Endothelial cell of umbilical vein (primary cell): ENCODE measurements around the gene PPARD. TPM values are rescaled to one million over a fixed set of nuclear protein-coding genes. Genes with fewer than 3 reads are reported as not detected.

ENCODE experiments used
- BruUV-seq: library from RNA; stranded (reverse); fragments of 400-500 nt; replicated peaks from 2 replicates; lab custom pipeline; 2021; lab: Mats Ljungman, UMichigan
- CTCF ChIA-PET: fragments of 300-600, 350-600 bp; sonication (Branson Sonifier 250); formaldehyde crosslinking; loops from one replicate; lab custom pipeline; 2021; ENCODE audit warnings: antibody characterized with exemption, inconsistent platforms; lab: Charles Lee
- POLR2A ChIA-PET: fragments of 300-600, 350-600 bp; sonication (Branson Sonifier 250); formaldehyde crosslinking; loops from one replicate; lab custom pipeline; 2021; ENCODE audit warnings: antibody characterized with exemption, inconsistent platforms; lab: Charles Lee
- DNase-seq: peaks from one replicate; pipeline ENCODE4 v3.0.0-alpha.2; 2011; ENCODE audit warnings: low read depth, low spot score
- FAIRE-seq: peaks from 2 replicates; lab custom pipeline; 2011; peaks lifted over from hg19 to GRCh38; lab: Jason Lieb, UNC
- H2AFZ ChIP-seq: 2 replicates; pipeline ENCODE4 v1.6.0; 2012; ENCODE audit warnings: low read depth, low read length, control low read depth, inconsistent platforms
- H3K27ac ChIP-seq: 2 replicates; pipeline ENCODE4 v1.5.1; 2011; ENCODE audit warnings: low read depth, mild to moderate bottlenecking, control low read depth, low read length, moderate library complexity; ENCODE audit not compliant: insufficient read depth
- H3K27me3 ChIP-seq, 2 experiments: 2 replicates each; pipeline versions ENCODE4 v1.6.0 to v1.6.1; 2011; ENCODE audit warnings: low read length in 2 of 2, mixed read lengths in 1 of 2; ENCODE audit not compliant: control insufficient read depth in 2 of 2, insufficient read depth in 2 of 2
- H3K36me3 ChIP-seq, 2 experiments: 2 replicates in 1 of 2; 3 replicates in 1 of 2; pipeline ENCODE4 v1.5.1; 2011; ENCODE audit warnings: low read length in 2 of 2, mild to moderate bottlenecking in 1 of 2, moderate library complexity in 1 of 2; ENCODE audit not compliant: control insufficient read depth in 2 of 2, insufficient read depth in 2 of 2; ENCODE audit errors: extremely low read depth in 1 of 2
- H3K4me1 ChIP-seq: 3 replicates; pipeline ENCODE4 v1.5.1; 2011; ENCODE audit warnings: mild to moderate bottlenecking, low read length; ENCODE audit not compliant: control insufficient read depth, insufficient read depth; ENCODE audit errors: extremely low read depth
- H3K4me2 ChIP-seq: 2 replicates; pipeline ENCODE4 v1.6.1; 2011; ENCODE audit warnings: low read length, control low read depth, mixed read lengths; ENCODE audit not compliant: insufficient read depth
- H3K4me3 ChIP-seq, 3 experiments: fragments of 200-600 bp in 1 of 3; sonication (generic), shearing (Covaris generic) in 1 of 3; replicated peaks in 1 of 3; 2 replicates each; pipeline ENCODE4 v1.5.1; 2011 to 2016; ENCODE audit warnings: control low read depth in 3 of 3, low read length in 3 of 3, mild to moderate bottlenecking in 2 of 3, inconsistent platforms in 1 of 3, low read depth in 1 of 3, moderate library complexity in 1 of 3; ENCODE audit not compliant: insufficient read depth in 1 of 3
- H3K79me2 ChIP-seq: 2 replicates; pipeline ENCODE4 v1.6.0; 2012; ENCODE audit warnings: low read length, inconsistent platforms; ENCODE audit not compliant: control insufficient read depth, insufficient read depth
- H3K9ac ChIP-seq: replicated peaks from 2 replicates; pipeline ENCODE3; 2011; ENCODE audit warnings: low read length, control low read depth; ENCODE audit not compliant: insufficient read depth; ENCODE audit errors: extremely low read depth
- H3K9me1 ChIP-seq: replicated peaks from 3 replicates; pipeline ENCODE4 v1.6.0; 2011; ENCODE audit warnings: mild to moderate bottlenecking, low read length; ENCODE audit not compliant: control insufficient read depth, insufficient read depth; ENCODE audit errors: extremely low read depth
- H3K9me3 ChIP-seq: replicated peaks from 2 replicates; pipeline ENCODE4 v1.5.1; 2012; ENCODE audit warnings: low read length, inconsistent platforms; ENCODE audit not compliant: control insufficient read depth, insufficient read depth
- H4K20me1 ChIP-seq: replicated peaks from 2 replicates; pipeline ENCODE3; 2011; ENCODE audit warnings: mild to moderate bottlenecking, low read length; ENCODE audit not compliant: control insufficient read depth, insufficient read depth; ENCODE audit errors: extremely low read depth
- EZH2 ChIP-seq: IDR thresholded peaks from 2 replicates; pipeline ENCODE4 v1.6.1; 2012; ENCODE audit warnings: borderline replicate concordance, low read depth, mild to moderate bottlenecking, moderate library complexity, low read length, inconsistent platforms; ENCODE audit not compliant: severe bottlenecking
- FOS ChIP-seq: IDR thresholded peaks from 2 replicates; pipeline ENCODE4 v1.6.1; 2011; ENCODE audit warnings: mild to moderate bottlenecking, low read length, moderate library complexity, borderline replicate concordance; ENCODE audit not compliant: insufficient read depth
- GATA2 ChIP-seq: IDR thresholded peaks from 2 replicates; pipeline ENCODE4 v1.7.0; 2011; ENCODE audit warnings: low read depth, mild to moderate bottlenecking, moderate library complexity, mixed read lengths, low read length; ENCODE audit not compliant: insufficient read length, insufficient read depth
- JUN ChIP-seq: IDR thresholded peaks from 2 replicates; pipeline ENCODE4 v1.6.1; 2011; ENCODE audit warnings: borderline replicate concordance, low read depth; ENCODE audit not compliant: insufficient read length, insufficient read depth
- MAX ChIP-seq: IDR thresholded peaks from 2 replicates; pipeline ENCODE4 v1.6.1; 2011; ENCODE audit not compliant: insufficient read depth, insufficient read length
- MYC ChIP-seq: IDR thresholded peaks from one replicate; pipeline ENCODE4 v1.6.1; 2011; ENCODE audit warnings: mild to moderate bottlenecking, low read depth, low read length
- POLR2A ChIP-seq: IDR thresholded peaks from 2 replicates; pipeline ENCODE4 v1.6.1; 2012; ENCODE audit warnings: low read depth, mild to moderate bottlenecking, control low read depth, low read length
- POLR2AphosphoS5 ChIP-seq: IDR thresholded peaks from 2 replicates; pipeline ENCODE4 v1.6.1; 2012; ENCODE audit warnings: low read depth, mild to moderate bottlenecking, control low read depth, low read length, moderate library complexity; ENCODE audit not compliant: insufficient read depth
- dilution Hi-C: fragments of 300-500 bp; cut with MboI; formaldehyde crosslinking; loops from one replicate; pipeline ENCODE4 v1.15.0; 2019; ENCODE audit warnings: low sequenced_read_pairs; ENCODE audit not compliant: extremely low pct_ligation_motif_present
- intact Hi-C: fragments of 100-400 bp; cut with micrococcal nuclease; formaldehyde crosslinking; loops from one replicate; pipeline ENCODE4 v1.10.0; 2022
- polyA plus RNA-seq, 4 experiments: library from polyadenylated mRNA; depleted of rRNA in 3 of 4; stranded (reverse) in 3 of 4; unstranded in 1 of 4; fragments of >200 nt; gene quantifications; 2 replicates each; pipeline versions ENCODE4 v1.2.1 to v1.2.3, GENCODE V29; 2011 to 2012; ENCODE audit warnings: missing spikeins in 1 of 4
- total RNA-seq: library from RNA; stranded (reverse); gene quantifications from 2 replicates; pipeline ENCODE4 v1.2.3, GENCODE V29; 2021
- TF ChIP-seq, protein P1 (sequence below), 2 donors: IDR thresholded peaks; 1 replicate in 1 of 2; 2 replicates in 1 of 2; pipeline ENCODE4 v1.5.1; 2011; ENCODE audit warnings: low read length in 2 of 2, mild to moderate bottlenecking in 2 of 2, moderate library complexity in 2 of 2, control low read depth in 1 of 2, inconsistent platforms in 1 of 2, low read depth in 1 of 2; ENCODE audit not compliant: insufficient read depth in 1 of 2; ENCODE audit errors: extremely low read depth in 1 of 2

The PPARD gene
- total and polyA plus RNA-seq, 2 donors (not counting 3 experiments of a cell fraction or from before 2014, with no cell fraction given): 23.4 to 29.2 TPM

DNA sequence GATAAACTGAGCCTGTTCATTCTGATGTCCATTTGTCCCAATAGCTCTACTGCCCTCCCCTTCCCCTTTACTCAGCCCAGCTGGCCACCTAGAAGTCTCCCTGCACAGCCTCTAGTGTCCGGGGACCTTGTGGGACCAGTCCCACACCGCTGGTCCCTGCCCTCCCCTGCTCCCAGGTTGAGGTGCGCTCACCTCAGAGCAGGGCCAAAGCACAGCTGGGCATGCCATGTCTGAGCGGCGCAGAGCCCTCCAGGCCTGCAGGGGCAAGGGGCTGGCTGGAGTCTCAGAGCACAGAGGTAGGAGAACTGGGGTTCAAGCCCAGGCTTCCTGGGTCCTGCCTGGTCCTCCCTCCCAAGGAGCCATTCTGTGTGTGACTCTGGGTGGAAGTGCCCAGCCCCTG is 85.1 kb downstream of the PPARD start:
- ChIA-PET POLR2A (no interaction called here), CTCF (interaction anchor here (1.2 to 12.7 kb wide), 6 partner anchors 8 to 109 kb away, joined by 4 to 228 read pairs (median 8); no protein-coding TSS in a partner anchor)
- dilution Hi-C loops (no loop called here), intact Hi-C loops (loop anchor here (5.0 kb wide), 1 partner anchor 240 kb away; no protein-coding TSS in a partner anchor)
- no peaks in the 10 kb centered on the region for H3K9me1 ChIP-seq
- peaks cover 48% of the 10 kb centered on the region for H3K4me1 ChIP-seq
- H3K79me2 ChIP-seq: no peaks in the 10 kb centered on the region
- peaks cover 0 to 7% of the 10 kb centered on the region in 2 experiments for H3K36me3 ChIP-seq
- no peaks in the 10 kb centered on the region for H4K20me1 ChIP-seq
- FAIRE-seq (no peak), DNase-seq (no peak)
- H3K9ac ChIP-seq: peak overlapping the region; percentile 17
- no peak overlapping the region for H2AFZ ChIP-seq
- peak overlapping the region; percentile 98 for H3K27ac ChIP-seq
- peak overlapping the region; percentile 8 for H3K4me2 ChIP-seq
- no TSS peak for BruUV-seq
- no peaks in the 10 kb centered on the region for H3K27me3 ChIP-seq
- peaks cover 2% of the 10 kb centered on the region for H3K9me3 ChIP-seq
- TF ChIP-seq POLR2AphosphoS5 (no peak), MYC (no peak), MAX (no peak), FOS (no peak), EZH2 (no peak)
- no peak overlapping the region for H3K4me3 ChIP-seq

GRCh38 chr6:35427851-35428321 is 85.5 kb downstream of the PPARD start:
- TF ChIP-seq EZH2: no peak
- TF ChIP-seq JUN: no peak
- peak; percentile 74 for TF ChIP-seq MYC
- no peak for TF ChIP-seq POLR2AphosphoS5
- TF ChIP-seq, protein P1, sequence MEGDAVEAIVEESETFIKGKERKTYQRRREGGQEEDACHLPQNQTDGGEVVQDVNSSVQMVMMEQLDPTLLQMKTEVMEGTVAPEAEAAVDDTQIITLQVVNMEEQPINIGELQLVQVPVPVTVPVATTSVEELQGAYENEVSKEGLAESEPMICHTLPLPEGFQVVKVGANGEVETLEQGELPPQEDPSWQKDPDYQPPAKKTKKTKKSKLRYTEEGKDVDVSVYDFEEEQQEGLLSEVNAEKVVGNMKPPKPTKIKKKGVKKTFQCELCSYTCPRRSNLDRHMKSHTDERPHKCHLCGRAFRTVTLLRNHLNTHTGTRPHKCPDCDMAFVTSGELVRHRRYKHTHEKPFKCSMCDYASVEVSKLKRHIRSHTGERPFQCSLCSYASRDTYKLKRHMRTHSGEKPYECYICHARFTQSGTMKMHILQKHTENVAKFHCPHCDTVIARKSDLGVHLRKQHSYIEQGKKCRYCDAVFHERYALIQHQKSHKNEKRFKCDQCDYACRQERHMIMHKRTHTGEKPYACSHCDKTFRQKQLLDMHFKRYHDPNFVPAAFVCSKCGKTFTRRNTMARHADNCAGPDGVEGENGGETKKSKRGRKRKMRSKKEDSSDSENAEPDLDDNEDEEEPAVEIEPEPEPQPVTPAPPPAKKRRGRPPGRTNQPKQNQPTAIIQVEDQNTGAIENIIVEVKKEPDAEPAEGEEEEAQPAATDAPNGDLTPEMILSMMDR (IDR thresholded peaks at IDR 0.05; ENCODE audit: extremely low read depth in 1 of 2, insufficient read depth in 1 of 2, low read depth in 1 of 2, low read length in 2 of 2): no peak
- peak; percentile 71 for TF ChIP-seq FOS
- no peak for TF ChIP-seq POLR2A
- no peak for TF ChIP-seq GATA2
- DNase-seq (peak; percentile 53), FAIRE-seq (peak; percentile 67)
- Histone ChIP-seq H3K36me3 (peaks cover 0 to 7% of the 10 kb centered on the region in 2 experiments), H3K27ac (peak overlapping the region; percentile 98), H3K9me3 (peaks cover 2% of the 10 kb centered on the region), H3K9me1 (no peaks in the 10 kb centered on the region), H3K4me3 (no peak overlapping the region), H3K79me2 (no peaks in the 10 kb centered on the region), H3K4me2 (peak overlapping the region; percentile 80), H4K20me1 (no peaks in the 10 kb centered on the region), H3K4me1 (peaks cover 48% of the 10 kb centered on the region), H3K27me3 (no peaks in the 10 kb centered on the region), H2AFZ (no peak overlapping the region), H3K9ac (peak overlapping the region; percentile 61)
- no TSS peak for BruUV-seq
- ChIA-PET POLR2A (no interaction called here), CTCF (interaction anchor here (1.1 to 12.7 kb wide), 7 partner anchors 8 to 110 kb away, joined by 4 to 228 read pairs (median 7); partner anchors contain the start of gene RPL10A)
- dilution Hi-C loops: no loop called here
- intact Hi-C loops: loop anchor here (1.0 to 5.0 kb wide), 2 partner anchors 86 to 239 kb away; partner anchors contain the start of gene PPARD
